ENCODE measurements around the gene TRAFD1.

- TF ChIP-seq, protein P1, sequence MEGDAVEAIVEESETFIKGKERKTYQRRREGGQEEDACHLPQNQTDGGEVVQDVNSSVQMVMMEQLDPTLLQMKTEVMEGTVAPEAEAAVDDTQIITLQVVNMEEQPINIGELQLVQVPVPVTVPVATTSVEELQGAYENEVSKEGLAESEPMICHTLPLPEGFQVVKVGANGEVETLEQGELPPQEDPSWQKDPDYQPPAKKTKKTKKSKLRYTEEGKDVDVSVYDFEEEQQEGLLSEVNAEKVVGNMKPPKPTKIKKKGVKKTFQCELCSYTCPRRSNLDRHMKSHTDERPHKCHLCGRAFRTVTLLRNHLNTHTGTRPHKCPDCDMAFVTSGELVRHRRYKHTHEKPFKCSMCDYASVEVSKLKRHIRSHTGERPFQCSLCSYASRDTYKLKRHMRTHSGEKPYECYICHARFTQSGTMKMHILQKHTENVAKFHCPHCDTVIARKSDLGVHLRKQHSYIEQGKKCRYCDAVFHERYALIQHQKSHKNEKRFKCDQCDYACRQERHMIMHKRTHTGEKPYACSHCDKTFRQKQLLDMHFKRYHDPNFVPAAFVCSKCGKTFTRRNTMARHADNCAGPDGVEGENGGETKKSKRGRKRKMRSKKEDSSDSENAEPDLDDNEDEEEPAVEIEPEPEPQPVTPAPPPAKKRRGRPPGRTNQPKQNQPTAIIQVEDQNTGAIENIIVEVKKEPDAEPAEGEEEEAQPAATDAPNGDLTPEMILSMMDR (IDR thresholded peaks at IDR 0.05): no peak
- TF ChIP-seq ZFX (IDR thresholded peaks at IDR 0.05; ENCODE audit: borderline replicate concordance): no peak
Measured at GRCh38 chr12:112091563-112091962, 33.8 kb upstream of the TRAFD1 start.
